ENCODE measurements around the gene RBM20.
"Not testable (repeated sequence)": the region's sequence is repeated elsewhere in the genome, so short reads cannot be mapped to it uniquely, and the experiment has no call there.

The RBM20 gene

DNA sequence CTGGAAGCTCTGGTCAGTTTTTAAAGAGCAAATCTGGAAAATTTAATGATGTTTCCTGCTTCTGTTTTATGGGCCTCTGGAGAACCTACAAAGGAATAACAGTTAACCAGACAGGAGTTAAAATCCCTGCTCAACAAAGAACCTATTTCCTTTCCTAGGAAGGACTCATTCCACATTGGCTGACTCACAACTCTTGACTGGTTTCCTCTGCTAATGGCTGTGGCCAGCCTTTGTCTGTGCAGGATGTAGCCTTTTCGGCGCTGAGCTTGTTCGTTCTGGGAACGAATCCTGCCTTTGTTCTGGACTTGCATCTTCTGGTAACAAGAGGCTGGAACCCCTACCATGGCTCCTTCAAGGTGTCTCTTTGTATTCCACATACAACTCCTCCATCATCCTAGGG is 114.8 kb downstream of the RBM20 start:
- in situ Hi-C loops (cut with MboI; ENCODE audit: low sequenced_read_pairs): no loop called here

DNA sequence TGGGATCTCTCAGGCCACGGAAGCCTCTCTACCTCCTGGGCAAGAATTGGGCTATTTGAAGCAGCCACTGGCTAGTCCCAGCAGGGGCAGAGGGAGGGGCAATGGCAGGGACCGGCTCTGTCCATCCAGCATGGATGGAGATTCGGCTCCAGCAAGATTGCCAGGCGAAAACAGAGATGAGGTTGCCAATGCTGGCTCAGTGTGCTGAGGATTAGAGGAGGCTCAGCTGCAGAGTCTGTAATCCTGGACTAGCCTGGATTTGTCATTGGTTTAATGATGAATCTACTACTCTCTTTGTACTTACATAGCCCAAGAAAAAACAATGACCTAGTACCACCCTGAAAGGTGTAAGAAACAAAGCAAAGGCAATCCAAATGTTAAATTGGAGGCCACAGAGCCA is 115.4 kb downstream of the RBM20 start:
- in situ Hi-C loops (cut with MboI; ENCODE audit: low sequenced_read_pairs): no loop called here

DNA sequence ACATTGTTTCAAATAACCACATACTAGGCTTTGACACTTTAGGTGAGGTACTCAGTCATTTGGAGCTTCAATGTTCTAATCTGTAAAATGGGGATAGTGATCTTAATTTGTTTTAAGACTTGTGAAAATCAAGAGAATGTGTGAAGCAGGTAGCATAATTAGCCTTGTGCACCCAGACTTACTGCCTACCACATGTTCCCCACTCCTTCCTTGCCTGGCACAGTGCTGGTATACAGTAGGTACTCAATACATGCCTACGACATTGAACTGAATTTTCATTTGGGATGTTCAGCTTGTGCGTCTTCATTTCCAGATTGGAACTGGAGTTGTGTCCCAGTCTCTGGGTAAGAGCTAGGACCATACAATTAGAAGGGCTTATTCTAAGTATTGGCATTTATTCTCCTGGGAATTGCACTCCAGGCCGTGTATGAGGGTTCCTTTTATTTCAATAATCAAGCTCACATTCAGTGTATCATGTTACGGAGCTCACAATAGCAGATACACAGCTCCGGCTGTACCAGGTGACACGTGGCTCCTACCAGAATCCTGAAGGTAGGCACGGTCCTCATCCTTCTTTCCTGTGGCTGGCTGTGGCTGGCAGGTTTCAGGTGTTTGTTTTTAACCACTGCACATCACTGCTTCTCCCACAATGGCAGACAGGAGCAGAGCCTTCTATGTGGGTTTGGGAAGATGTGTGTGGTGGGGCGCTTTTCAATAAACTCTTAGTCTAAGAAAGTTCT is 118.1 kb downstream of the RBM20 start:
- in situ Hi-C loops (cut with MboI; ENCODE audit: low sequenced_read_pairs): no loop called here

DNA sequence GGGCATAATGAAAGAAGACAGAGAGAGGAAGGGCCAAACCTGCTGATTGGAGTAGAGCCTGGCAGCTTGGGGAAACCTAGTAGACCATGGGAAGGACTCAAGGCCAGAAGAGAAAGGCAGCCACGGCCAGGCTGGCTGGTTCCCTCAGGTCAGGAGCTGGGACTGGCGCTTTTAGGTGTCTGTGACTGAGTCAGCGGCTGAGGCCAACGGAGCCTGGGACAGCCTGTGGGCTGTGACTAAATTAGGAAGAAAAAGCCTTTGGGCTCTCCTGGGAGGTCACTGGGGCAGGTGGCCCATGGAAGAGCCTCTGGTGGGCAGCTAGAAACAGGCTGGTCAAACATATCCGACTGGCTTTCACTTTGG is 118.7 kb downstream of the RBM20 start:
- in situ Hi-C loops (cut with MboI; ENCODE audit: low sequenced_read_pairs): no loop called here

DNA sequence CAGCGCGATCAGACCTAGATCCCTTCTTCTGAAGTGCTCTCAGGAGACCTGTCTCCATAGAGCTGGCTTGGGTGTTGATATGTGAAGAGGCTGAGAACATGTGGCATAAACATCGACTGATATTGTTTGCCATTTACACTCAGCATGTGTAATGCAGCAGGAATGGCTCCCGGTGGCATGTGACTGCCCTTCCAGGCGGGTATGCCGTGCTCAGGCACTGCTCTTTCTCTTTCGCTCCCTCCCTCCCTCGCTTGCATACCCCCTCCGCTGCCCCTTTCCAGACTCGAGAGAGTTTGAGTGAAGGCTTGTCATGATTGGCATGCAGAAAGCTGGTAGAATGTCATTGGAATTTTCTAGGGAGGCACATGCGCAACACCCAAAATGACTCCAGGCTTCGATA is 120.2 kb downstream of the RBM20 start:
- in situ Hi-C loops (cut with MboI; ENCODE audit: low sequenced_read_pairs): no loop called here

GRCh38 chr10:110764793-110765512 is 120.8 kb downstream of the RBM20 start:
- in situ Hi-C loops (cut with MboI; ENCODE audit: low sequenced_read_pairs): no loop called here

GRCh38 chr10:110765513-110766319 is 121.6 kb downstream of the RBM20 start:
- in situ Hi-C loops (cut with MboI; ENCODE audit: low sequenced_read_pairs): no loop called here

DNA sequence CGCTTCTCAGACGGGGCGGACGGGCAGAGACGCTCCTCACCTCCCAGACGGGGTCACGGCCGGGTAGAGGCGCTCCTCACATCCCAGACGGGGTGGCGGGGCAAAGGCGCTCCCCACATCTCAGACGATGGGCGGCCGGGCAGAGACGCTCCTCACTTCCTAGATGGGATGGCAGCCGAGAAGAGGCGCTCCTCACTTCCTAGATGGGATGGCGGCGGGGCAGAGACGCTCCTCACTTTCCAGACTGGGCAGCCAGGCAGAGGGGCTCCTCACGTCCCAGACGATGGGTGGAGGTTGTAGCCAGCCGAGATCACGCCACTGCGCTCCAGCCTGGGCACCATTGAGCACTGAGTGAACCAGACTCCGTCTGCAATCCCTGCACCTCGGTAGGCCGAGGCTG is 123.5 kb downstream of the RBM20 start:
- in situ Hi-C loops (cut with MboI; ENCODE audit: low sequenced_read_pairs): not testable (repeated sequence)

DNA sequence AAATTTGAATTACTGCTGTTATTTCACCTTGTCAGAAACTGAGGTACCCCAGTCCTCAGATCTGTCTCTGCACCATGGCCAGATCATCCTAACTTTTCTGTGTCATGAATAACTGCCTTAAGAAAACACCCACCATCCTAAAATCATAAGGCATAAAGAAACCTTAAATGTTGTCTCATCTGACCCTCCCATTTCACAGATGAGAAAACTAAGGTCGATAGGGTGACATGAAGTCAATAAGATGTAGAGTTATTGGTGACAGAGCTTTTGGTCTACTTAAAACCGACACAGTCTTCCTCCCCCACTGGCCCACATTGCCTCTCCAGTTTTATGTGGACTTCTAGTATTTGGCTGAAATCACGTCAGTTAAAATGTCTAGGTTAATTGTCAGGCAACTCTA is 126.1 kb downstream of the RBM20 start:
- in situ Hi-C loops (cut with MboI; ENCODE audit: low sequenced_read_pairs): no loop called here

GRCh38 chr10:110771486-110771885 is 127.3 kb downstream of the RBM20 start:
- in situ Hi-C loops (cut with MboI; ENCODE audit: low sequenced_read_pairs): no loop called here

DNA sequence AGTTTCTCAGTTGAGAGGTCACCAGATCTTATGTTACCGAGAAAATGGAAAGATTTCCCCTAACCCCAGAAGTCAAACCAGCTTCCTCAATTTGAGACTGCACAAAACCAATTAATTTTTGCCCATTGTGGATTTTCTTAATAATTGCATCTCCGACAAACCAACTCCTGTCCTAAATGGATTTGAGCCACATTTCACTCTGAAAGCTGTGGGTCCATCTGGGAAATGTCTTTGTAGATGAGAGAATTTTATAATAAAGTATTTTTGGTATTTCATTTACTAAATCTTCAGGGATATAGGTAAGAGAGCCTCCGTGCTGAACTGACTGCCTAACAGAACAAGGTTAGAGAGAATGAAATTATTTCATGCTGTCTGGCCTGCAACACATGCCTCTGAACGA is 127.9 kb downstream of the RBM20 start:
- in situ Hi-C loops (cut with MboI; ENCODE audit: low sequenced_read_pairs): no loop called here

- in situ Hi-C loops (cut with MboI; ENCODE audit: low sequenced_read_pairs): no loop called here
Measured at GRCh38 chr10:110772454-110773025, 128.4 kb downstream of the RBM20 start.

- in situ Hi-C loops (cut with MboI; ENCODE audit: low sequenced_read_pairs): no loop called here
Measured at GRCh38 chr10:110773693-110774068, 129.5 kb downstream of the RBM20 start.

GRCh38 chr10:110774069-110775019 is 130.2 kb downstream of the RBM20 start:
- in situ Hi-C loops (cut with MboI; ENCODE audit: low sequenced_read_pairs): no loop called here

GRCh38 chr10:110775020-110775375 is 130.9 kb downstream of the RBM20 start:
- in situ Hi-C loops (cut with MboI; ENCODE audit: low sequenced_read_pairs): no loop called here

- in situ Hi-C loops (cut with MboI; ENCODE audit: low sequenced_read_pairs): no loop called here
Measured at GRCh38 chr10:110775406-110775805, 131.3 kb downstream of the RBM20 start.

DNA sequence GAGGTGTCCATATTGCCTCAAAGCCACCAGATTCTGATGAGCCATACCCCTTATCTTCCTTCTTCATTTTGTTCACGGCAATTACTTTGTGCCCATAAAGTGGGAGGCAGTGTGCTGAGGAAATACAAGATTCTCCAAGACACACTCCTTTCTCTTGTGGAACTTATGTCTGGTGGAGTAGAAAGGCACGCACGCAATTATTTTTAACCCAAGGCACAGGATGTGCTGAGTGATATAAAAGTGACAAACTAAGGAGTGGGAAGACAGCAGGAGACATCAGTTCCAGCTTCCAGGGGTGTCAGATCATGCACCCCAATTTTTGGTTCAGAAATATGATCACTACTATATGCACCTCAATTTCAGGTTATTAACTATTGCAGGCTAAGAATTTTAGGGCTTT is 132.9 kb downstream of the RBM20 start:
- in situ Hi-C loops (cut with MboI; ENCODE audit: low sequenced_read_pairs): no loop called here

DNA sequence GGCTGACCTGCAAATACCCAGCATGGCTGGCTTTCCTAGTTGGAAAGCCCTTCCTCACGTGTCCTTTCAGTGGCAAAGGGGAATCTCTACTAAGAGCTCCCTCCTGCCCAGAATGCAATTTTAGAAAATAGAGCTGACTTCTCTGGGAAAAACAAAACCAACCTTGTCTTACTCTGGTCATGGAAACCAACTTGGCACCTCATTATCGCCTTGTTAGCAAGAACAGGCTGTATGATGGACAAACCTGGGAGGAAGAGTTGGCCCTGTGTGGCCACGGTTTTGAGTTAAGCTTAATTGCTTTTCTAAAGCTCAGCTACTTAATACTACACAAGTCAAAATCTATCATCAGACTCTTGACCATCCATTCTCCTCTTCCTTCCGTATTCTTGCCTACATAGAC is 133.5 kb downstream of the RBM20 start:
- in situ Hi-C loops (cut with MboI; ENCODE audit: low sequenced_read_pairs): no loop called here

DNA sequence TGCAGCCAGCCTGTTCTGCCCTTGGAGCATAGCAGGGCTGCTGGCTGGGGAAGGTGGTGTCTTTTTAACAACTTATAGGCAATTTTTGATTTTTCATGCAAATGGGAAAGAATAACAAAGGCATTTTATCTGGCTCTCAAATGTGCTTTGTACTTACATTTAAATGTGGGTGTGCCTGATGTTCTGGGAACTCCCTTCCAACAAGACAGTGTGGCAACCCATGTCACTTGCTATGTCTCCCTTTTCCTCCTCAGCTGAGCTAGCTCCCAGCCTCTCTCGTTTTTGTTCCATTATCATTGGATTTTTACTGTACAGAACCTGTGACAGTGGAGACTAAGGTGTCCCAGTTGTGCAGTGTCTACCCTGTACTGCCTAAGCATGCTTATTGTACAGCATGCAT is 134.1 kb downstream of the RBM20 start:
- in situ Hi-C loops (cut with MboI; ENCODE audit: low sequenced_read_pairs): no loop called here

DNA sequence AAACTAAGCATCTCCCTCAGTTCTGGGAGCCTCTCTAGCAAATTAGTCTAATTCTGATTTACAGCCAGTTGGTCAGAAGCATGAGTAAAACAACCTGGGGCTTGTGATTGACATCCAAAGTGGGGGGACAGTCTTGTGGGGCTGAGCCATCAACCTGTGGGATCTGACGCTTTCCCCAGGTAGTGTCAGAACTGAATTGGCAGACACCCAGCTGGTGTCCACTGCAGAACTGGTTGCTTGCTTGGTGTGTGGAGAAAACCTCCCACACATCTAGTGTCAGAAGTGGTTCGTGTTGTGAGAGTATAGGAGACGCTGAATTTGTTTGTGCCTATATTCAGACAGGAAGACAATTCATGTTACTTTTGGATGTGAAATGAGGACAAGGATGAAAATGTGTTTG is 135.4 kb downstream of the RBM20 start:
- in situ Hi-C loops (cut with MboI; ENCODE audit: low sequenced_read_pairs): no loop called here

DNA sequence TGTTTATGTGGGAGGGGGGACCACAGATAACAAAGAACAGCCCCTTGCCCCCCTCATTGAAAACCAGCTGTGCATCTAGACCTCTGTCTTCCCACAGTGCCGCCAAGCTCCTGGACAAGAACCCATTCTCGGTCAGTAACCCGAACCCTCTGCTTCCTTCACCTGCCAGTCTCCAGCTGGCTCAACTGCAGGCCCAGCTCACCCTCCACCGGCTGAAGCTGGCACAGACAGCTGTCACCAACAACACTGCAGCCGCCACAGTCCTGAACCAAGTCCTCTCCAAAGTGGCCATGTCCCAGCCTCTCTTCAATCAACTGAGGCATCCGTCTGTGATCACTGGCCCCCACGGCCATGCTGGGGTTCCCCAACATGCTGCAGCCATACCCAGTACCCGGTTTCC is 136.6 kb downstream of the RBM20 start:
- in situ Hi-C loops (cut with MboI; ENCODE audit: low sequenced_read_pairs): no loop called here

All from HL-60/S4 (cell line).